ENCODE data around the gene EXOSC6. TPM values are rescaled to one million over a fixed set of nuclear protein-coding genes. Genes with fewer than 3 reads are reported as not detected.

EXOSC6 gene
- total RNA-seq, 1 experiment from 2014 or later = 41.6 TPM

DNA sequence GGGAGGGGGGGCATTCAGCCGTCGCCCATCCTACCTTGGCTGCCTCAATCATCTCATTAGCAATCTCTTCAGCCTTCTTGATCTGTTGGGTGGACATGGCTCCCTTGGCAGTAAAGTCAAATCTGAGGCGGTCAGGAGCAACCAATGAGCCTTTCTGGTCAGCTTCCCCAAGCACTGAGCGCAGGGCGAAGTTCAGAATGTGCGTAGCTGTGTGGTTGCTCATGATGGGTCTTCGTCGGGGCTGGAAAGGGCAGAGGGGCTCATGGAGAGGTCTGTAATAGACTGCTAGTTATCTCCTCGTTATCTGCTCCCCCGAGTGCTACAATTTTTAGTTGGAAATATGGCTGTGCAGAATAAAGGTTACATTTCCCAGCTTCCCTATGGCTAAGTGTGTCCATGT, 7.2 kb upstream of the EXOSC6 start:
- Mint-ChIP-seq H3K27ac (peak overlapping the region in 2 of 3 experiments; percentile 65 to 94; a peak in 3 of 7 replicates), H3K9me3 (no peaks in the 10 kb centered on the region), H3K4me1 (no peaks in the 10 kb centered on the region), H3K4me3 (no peak overlapping the region), H3K27me3 (ENCODE audit: low read depth) (no peaks in the 10 kb centered on the region), H3K36me3 (ENCODE audit: insufficient read depth in 1 of 3, low read depth in 3 of 3) (peaks cover 60 to 97% (median 92%) of the 10 kb centered on the region in 3 experiments; a peak in 6 of 7 replicates)
- Histone ChIP-seq H3K4me2 (ENCODE audit: insufficient read depth, insufficient read length, low read length) (no peak overlapping the region), H3T11ph (ENCODE audit: low read length) (no peak overlapping the region), H4K20me1 (ENCODE audit: control insufficient read depth, insufficient read depth, insufficient read length) (no peaks in the 10 kb centered on the region), H4K91ac (ENCODE audit: insufficient read length, low read depth, low read length) (no peak overlapping the region), H4K5ac (ENCODE audit: insufficient read length, low read depth, low read length) (no peak overlapping the region), H3K18ac (ENCODE audit: insufficient read length, low read depth, low read length) (no peak overlapping the region), H3K56ac (ENCODE audit: insufficient read length, low read depth, low read length) (no peak overlapping the region), H2AFZ (ENCODE audit: low read length) (no peak overlapping the region), H3K9me3 (ENCODE audit: control insufficient read depth, low read depth, low read length) (no peaks in the 10 kb centered on the region), H3K79me1 (ENCODE audit: insufficient read depth, low read depth, low read length, poor library complexity, severe bottlenecking) (no peaks in the 10 kb centered on the region), H3K79me2 (ENCODE audit: insufficient read depth, low read length) (no peaks in the 10 kb centered on the region), H3K27me3 (ENCODE audit: insufficient read depth, low read length) (no peaks in the 10 kb centered on the region), H3K4me1 (ENCODE audit: insufficient read depth, low read length) (no peaks in the 10 kb centered on the region), H3K23me2 (ENCODE audit: insufficient read length, low read depth, low read length, poor library complexity, severe bottlenecking) (no peaks in the 10 kb centered on the region), H3K14ac (ENCODE audit: insufficient read depth, low read length) (no peak overlapping the region), H2BK12ac (ENCODE audit: insufficient read length, low read depth, low read length) (no peak overlapping the region), H2BK20ac (ENCODE audit: low read depth, low read length, poor library complexity, severe bottlenecking) (no peak overlapping the region), H3K9ac (ENCODE audit: extremely low read depth, insufficient read length, low read length) (no peak overlapping the region), H2BK5ac (ENCODE audit: insufficient read length, low read length) (no peak overlapping the region), H3K23ac (ENCODE audit: insufficient read length, low read depth, low read length) (no peak overlapping the region), H3K27ac (ENCODE audit: insufficient read length, low read depth, low read length) (no peak overlapping the region), H2AK5ac (ENCODE audit: insufficient read length, low read length) (no peak overlapping the region), H2BK120ac (ENCODE audit: low read depth, low read length, poor library complexity, severe bottlenecking) (no peak overlapping the region), H4K8ac (replicated peaks; ENCODE audit: insufficient read length, low read depth, low read length) (no peak overlapping the region), H2BK15ac (ENCODE audit: low read depth, low read length) (no peak overlapping the region), H3K4ac (ENCODE audit: low read depth, low read length) (no peak overlapping the region)
- TF ChIP-seq, protein P1, sequence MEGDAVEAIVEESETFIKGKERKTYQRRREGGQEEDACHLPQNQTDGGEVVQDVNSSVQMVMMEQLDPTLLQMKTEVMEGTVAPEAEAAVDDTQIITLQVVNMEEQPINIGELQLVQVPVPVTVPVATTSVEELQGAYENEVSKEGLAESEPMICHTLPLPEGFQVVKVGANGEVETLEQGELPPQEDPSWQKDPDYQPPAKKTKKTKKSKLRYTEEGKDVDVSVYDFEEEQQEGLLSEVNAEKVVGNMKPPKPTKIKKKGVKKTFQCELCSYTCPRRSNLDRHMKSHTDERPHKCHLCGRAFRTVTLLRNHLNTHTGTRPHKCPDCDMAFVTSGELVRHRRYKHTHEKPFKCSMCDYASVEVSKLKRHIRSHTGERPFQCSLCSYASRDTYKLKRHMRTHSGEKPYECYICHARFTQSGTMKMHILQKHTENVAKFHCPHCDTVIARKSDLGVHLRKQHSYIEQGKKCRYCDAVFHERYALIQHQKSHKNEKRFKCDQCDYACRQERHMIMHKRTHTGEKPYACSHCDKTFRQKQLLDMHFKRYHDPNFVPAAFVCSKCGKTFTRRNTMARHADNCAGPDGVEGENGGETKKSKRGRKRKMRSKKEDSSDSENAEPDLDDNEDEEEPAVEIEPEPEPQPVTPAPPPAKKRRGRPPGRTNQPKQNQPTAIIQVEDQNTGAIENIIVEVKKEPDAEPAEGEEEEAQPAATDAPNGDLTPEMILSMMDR (conservative IDR thresholded peaks at IDR 0.05) = no peak
- no CpG with 5 or more reads among the region's 10 CpGs for WGBS (ENCODE audit: extremely low coverage, insufficient read length, low lambda C conversion rate)
- DNase-seq = peak; percentile 8
